HG03432 (cell line): ENCODE measurements around the gene HIVEP1.

Source experiments
- ATAC-seq: cut with Tn5 transposase; IDR thresholded peaks from one replicate; pipeline ENCODE4 v1.9.1; 2021; ENCODE audit warnings: mild to moderate bottlenecking, moderate library complexity; ENCODE audit not compliant: unreplicated experiment

HIVEP1 gene

DNA sequence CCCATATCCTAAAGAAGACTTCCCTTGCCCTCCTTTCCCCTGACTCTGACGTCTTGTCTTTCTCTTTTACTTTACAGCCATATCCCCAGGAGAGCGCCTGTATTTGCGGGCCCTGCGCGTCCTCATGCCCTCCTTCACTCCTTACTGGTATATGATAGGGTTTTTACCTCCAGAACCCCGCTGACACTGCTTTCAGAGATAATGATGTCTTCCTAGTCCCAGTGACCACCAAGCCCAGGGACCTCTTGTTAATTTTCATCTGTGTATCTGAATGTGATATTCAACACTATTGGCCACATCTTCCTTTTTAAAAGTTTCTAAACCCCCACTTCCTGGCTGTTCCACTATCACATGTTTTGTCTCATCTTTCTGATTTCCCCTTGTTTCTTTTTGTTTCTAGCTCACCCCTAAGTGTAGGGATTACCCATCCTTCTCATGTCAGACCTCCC, 102.0 kb downstream of the HIVEP1 start:
- ATAC-seq = no peak

DNA sequence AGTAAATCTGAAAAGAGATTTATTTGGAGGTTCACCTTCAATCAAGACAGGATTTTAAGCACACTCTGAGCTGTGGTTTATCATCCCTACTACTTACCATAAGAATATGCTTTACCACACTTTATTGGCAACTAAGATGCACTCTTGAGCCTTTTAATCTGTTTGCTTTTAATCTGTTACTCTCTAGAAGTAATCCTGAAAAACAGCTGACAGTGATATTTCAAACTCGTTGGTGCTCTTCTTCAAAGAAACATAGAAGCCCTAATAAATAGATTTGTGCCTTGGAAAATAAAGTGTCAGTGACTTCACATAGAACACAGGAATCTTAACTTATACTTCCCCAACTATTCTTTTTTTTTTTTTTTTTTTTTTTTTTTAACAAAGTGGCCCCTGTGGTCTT, 102.9 kb downstream of the HIVEP1 start:
- ATAC-seq = no peak

GRCh38 chr6:12115492-12115891, 103.4 kb downstream of the HIVEP1 start:
- no peak for ATAC-seq

- ATAC-seq = no peak
These were observed 104.2 kb downstream of the HIVEP1 start for GRCh38 chr6:12116264-12116800.

GRCh38 chr6:12116978-12117377, 104.9 kb downstream of the HIVEP1 start:
- ATAC-seq = no peak

DNA sequence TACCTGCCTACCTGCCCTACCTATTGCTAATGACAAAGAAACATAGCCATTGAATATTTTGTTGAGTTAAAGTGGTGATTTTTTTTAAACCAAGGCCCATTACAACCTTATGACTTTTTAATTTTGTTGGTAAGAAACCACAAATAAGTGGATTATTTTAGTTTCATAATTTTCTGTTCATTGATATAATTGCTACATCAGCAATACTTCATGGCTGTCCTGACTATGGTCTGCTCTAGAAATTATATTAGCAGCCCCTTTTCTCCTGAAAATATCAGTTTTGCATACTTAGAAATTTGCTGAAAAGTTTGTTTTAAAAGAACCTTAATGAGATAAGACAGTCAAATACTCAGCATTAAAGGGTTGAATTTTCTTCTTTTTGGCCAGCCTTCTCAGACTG, 106.5 kb downstream of the HIVEP1 start:
- no peak for ATAC-seq

DNA sequence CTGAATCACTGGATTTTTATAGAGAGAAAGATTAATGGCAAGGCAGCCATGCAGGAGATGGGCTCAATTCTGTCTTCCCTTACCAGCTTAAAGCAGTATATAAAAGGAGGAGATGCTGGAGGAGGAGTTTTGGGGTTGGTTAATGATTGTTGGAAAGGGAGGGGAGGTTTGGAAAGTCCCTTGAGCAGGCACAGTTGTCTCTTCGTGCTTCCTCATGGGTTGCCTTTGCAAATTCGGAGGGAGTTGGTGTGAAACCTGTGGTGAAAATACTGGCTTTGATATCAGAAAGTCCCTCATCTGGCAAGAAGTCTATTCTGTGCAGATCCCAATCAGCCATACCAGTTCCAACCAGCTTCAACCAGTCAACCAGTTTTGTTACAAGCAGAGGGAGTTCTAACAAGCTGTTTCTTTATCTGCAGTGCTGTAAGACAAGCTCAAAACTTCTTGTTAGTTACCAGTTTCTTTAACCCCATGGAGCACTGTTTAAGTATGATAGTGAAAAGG, 107.0 kb downstream of the HIVEP1 start:
- ATAC-seq = peak; percentile 85

GRCh38 chr6:12125396-12125795, 113.3 kb downstream of the HIVEP1 start:
- no peak for ATAC-seq

DNA sequence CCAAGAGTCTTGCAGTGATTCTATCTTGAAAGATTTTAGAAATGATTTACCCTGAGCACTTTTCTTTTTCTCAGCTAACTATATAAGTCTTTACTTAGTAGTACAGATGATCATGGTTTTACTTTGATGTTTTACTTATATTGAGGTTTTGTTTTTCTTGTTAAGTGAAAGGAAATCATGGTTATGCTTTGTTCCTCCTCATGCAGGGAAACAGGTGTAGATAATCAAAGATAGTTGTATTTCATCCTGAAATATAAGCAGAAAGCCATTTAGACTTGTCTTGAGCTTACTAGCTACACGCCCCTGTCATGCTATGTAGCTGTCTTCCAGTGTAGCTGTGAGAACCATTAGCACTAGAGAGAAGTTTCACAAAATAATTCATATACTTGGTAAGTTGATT, 113.9 kb downstream of the HIVEP1 start:
- no peak for ATAC-seq

- no peak for ATAC-seq
These were observed 117.4 kb downstream of the HIVEP1 start for GRCh38 chr6:12129523-12129922.

GRCh38 chr6:12132351-12133222, 120.5 kb downstream of the HIVEP1 start:
- no peak for ATAC-seq

GRCh38 chr6:12134581-12134980, 122.5 kb downstream of the HIVEP1 start:
- no peak for ATAC-seq

- no peak for ATAC-seq
These were observed 122.9 kb downstream of the HIVEP1 start for GRCh38 chr6:12134991-12135390.

DNA sequence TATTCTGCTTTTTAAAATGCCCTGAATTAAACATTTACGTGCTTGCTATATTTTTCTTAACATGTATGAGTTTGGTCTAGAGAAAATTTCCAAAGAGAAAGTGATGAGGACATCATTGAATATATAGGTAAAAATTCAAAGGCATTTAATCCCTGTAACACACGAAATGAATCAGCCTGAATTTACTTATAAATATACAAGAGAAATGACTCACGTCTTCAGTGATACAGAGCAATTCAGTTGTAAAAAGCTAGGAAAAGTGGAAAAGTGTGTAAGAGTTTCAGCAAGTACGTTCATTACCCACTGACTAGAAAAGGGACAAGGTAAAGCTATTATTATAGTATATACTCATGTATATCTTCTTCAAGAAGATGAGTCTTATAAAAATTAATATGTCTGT, 124.8 kb downstream of the HIVEP1 start:
- ATAC-seq = no peak

DNA sequence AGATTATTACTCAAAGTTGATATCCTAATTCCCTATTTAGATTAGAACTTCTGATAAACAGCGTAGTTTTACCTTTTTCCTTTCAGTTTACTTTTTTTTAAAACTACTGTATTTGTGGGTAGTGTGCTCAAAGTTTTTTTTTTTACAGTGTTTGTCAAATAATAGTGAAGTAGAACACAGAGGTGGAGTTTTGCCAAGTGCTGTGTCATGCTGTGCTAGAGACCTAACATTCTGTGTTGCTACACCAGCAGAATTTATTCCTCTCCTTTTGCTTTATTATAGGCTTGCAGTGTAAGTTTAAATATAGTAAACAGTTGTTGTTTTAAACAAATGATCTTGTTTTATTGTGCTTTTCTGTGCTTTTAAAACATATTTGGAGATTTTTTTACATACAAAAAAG, 125.4 kb downstream of the HIVEP1 start:
- no peak for ATAC-seq

DNA sequence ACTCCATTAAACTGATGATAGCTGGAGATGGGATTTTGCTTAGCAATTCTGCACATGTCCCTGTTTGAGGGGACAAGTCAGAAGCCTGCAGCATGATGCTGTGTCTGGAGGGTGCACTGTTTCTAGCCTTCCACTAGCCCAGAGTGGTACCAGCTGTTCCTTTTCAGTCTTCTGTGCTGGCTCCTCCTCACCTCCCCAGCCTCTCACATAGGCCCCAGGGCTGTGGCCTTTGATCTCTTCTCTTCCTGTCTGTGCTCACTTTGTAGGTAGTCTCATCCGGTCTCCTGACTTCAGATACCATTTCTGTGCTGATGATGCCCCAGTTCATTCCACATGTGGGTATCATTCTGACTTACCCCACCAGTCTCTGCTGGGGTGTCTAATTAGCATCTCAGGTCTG, 126.3 kb downstream of the HIVEP1 start:
- ATAC-seq = no peak

GRCh38 chr6:12138936-12139335, 126.8 kb downstream of the HIVEP1 start:
- ATAC-seq = no peak

- no peak for ATAC-seq
These were observed 135.6 kb downstream of the HIVEP1 start for GRCh38 chr6:12147557-12148316.

- no peak for ATAC-seq
These were observed 136.2 kb downstream of the HIVEP1 start for GRCh38 chr6:12148317-12148801.

DNA sequence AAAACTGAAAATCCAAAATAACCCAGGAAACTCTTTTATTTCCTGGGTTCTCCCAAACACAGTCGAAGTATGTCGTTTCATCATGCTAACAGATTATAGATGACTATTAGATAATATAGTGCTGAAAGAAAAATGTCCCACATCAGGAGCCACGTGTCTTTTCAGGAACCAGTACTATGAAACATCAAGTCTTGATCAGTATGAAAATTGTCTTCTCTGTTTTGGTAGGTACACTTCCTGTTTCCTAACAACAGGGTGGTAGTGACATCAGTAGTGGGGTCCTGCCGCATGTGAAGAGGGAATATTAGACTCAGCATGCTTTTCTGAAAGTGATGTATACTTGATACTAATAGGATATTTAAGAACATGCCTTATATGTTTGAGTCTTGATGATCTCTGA, 136.7 kb downstream of the HIVEP1 start:
- no peak for ATAC-seq

DNA sequence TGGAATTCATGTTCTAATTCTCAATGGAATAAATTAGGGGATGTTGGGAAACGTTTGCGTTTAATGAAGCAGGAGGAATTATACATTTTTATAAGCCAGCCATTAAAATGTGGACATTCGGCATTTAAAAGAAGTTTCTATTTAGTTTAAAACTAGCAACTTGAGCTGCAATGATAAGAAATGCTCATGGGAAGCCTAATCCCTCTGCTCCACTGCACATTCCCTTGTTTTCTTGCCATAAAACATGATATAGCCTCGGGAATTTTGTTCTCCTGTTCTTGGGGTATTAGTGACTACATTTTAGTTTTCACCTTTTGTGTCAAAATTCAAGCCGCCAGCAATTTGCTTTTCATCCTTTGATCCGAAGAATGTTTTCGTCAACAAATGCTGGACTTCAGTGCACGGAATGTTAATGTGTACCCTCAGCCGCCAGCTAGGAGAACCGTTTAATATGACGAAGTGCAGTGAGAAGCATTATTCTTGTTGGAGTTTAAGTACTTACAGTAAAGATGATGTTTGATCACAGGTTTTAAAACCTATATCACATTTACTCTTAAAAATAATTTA, 137.9 kb downstream of the HIVEP1 start:
- ATAC-seq = no peak
